HG03457 (cell line): ENCODE results near the gene FERMT2.
"Not testable (repeated sequence)": the region's sequence is repeated elsewhere in the genome, so short reads cannot be mapped to it uniquely, and the experiment has no call there.

Source experiments
- ATAC-seq: cut with Tn5 transposase; IDR thresholded peaks from one replicate; pipeline ENCODE4 v1.9.1; 2021; ENCODE audit warnings: moderate number of reproducible peaks; ENCODE audit not compliant: unreplicated experiment

FERMT2 gene

DNA sequence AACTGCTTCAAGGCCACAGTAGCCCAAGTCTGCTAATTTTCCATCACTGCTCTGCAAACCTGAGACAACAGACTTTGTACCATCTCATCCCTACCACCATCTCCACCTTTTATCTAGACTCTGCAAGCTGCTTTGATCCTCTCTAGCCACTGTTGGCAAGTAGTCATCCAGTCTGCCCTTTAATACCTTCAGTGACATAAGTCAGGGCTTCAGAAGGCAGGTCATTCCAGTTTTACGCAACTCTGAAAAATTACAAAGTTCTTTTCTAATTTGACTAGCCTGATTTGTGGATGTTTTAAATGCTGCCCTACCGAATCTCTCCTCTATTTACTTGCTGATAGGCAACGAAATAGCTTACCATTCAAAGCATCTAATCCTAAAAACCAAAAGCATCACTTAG is 2.8 kb downstream of the FERMT2 start:
- no peak for ATAC-seq

GRCh38 chr14:52944254-52944653 is 6.6 kb downstream of the FERMT2 start:
- no peak for ATAC-seq

DNA sequence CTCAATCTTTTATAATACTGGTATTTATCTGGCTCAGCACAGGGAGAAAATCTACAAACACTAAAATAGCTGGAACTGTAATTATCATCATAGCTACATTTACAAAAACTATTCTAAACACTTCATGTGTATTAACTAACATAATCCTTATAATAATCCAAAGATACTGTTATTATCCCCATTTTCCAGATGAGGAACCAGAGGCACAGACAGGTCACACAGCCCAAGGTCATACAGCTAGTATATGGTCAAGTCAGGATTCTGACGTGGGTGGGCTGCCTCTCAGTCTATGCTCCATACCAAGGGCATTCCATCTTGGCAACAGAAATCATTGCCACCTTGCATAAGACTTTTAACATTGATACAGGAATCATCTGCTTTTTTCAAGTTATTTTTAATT is 11.4 kb downstream of the FERMT2 start:
- ATAC-seq = no peak

DNA sequence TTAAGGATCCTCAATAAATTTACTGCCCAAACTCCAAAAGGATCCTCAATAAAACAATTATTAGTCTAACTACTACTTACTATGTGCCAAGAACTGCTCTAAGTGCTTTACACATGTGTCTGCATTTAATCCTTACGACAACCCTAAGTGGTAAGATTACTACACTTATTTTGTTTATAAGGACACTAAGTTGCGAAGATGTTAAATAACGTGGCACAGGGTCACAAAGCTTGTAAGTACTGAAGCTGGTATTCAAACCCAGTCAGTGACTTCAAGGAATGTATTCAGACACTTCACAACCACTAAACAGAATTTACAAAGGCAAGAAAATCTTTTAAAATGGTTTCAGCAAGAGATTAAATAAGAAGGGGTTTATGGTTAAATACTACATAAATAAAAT is 13.0 kb downstream of the FERMT2 start:
- ATAC-seq = no peak

DNA sequence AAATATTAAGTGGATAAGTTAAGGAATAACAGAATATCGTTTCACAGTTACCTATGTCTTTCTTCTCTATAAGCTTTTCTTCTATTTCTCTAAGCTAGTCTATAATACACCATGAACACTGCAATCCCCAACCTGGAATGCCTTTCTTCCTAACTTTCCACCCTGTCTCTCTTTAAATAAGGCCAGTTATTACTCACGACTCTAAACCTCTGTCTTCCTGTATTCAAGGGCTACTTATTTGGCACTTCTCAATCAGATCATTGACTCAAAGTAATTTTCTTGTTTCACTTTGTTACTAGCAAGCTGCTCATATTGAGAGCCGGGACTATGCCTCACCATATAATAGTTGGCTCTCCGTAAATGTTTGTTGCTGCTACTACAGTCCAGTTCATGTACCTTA is 13.5 kb downstream of the FERMT2 start:
- ATAC-seq = no peak

- no peak for ATAC-seq
Measured at GRCh38 chr14:52936437-52936836, 14.4 kb downstream of the FERMT2 start.

DNA sequence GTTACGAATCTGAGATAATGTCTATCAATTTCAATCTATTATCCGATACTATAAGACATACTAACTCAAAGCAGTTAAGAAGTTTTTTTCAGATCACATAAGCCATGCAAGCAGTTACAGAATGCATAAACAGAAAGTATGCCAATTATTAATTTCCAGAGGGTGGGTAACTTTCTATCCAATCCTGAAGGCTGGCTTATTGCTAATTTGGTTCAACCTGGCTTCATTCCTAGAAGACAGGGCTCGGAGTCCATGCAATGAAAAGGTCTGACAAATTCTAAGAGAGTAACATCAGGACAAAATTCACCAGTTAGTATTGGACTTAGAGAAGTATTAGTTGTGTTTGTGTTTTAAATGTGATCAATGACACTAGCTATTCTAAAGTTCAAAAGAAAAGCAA is 15.0 kb downstream of the FERMT2 start:
- ATAC-seq = no peak

GRCh38 chr14:52934762-52935161 is 16.1 kb downstream of the FERMT2 start:
- no peak for ATAC-seq

DNA sequence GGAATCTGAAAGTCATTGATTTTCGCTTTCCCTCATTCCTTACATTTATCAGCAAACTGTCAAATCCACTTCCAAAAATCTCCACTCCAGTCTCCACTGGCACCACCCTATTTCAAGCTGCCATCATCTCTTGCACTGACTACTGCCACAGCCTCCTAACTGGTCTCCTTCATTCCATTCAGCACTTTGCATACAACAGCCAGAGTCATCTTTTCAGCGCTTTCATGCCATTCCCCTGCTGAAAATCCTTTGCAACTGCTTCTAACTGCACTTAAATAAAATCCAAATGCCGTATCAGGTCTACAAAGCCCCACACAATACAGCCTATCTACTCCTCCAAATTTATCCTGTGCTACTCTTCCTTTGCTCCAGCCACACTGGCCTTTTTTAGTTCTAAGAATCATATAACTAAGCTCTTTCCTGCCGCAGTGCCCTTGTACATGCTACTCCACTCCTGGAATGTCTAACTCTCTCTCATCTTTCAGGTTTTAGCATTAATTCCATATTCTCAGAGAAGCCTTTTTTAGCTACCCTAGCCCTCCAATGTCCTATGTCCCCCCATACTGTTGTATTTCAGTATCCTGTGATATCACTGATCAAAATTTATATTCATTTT is 21.6 kb downstream of the FERMT2 start:
- no peak for ATAC-seq

GRCh38 chr14:52926953-52927352 is 23.9 kb downstream of the FERMT2 start:
- no peak for ATAC-seq

DNA sequence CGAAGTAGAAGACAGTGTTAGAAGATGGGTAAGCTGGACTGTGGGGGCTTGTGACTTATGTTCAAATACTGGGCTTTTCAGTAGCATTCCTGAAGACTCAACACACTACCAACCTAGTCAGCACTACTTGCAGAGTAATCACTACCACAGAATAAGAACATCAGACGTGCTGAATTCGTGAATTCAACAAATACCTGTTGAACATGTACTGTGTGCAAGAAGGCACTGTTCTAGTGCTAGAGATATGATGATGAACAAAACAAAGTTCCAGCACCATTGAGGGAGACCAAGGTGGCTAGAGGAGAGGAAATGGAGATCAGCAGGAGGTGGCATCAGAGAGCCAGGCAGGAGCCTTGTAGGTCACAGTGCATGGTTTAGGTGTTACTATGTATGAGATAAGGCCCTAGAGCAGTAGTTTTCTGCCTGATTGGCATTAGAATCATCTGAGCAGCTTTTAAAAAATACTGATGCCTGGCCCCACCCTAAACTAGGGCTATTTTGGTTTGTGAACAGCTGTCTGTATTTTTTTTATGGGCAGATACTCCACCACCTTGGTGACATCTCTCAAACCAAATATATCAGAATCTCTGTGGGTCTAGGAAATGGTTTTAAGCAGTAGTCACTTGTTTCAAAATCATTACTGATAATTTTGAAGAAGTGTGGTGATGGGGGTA is 26.8 kb downstream of the FERMT2 start:
- no peak for ATAC-seq

GRCh38 chr14:52922656-52923055 is 28.2 kb downstream of the FERMT2 start:
- no peak for ATAC-seq

DNA sequence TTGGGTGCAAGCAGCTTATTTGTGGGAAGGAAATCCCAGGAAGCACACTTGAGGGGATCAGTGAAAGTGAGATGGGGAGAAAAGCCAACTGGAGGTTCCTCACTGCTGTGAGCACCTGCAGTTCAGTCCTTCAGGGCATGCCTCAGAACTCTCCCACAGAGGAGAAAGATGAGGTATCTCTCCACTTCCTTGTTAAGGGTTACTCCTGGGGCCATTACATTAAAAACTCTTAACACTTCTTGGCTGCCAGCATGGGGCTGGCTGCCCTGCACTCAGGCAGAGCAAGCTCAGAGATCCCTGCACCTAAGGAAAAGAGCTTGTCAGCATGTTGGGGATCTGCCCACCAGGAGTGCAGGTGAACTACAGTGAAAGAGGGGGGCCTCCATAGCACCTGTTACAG is 28.8 kb downstream of the FERMT2 start:
- no peak for ATAC-seq

- ATAC-seq = not testable (repeated sequence)
Measured at GRCh38 chr14:52920411-52920810, 30.4 kb downstream of the FERMT2 start.

- ATAC-seq = no peak
Measured at GRCh38 chr14:52919971-52920370, 30.9 kb downstream of the FERMT2 start.

- no peak for ATAC-seq
Measured at GRCh38 chr14:52918486-52918885, 32.4 kb downstream of the FERMT2 start.

DNA sequence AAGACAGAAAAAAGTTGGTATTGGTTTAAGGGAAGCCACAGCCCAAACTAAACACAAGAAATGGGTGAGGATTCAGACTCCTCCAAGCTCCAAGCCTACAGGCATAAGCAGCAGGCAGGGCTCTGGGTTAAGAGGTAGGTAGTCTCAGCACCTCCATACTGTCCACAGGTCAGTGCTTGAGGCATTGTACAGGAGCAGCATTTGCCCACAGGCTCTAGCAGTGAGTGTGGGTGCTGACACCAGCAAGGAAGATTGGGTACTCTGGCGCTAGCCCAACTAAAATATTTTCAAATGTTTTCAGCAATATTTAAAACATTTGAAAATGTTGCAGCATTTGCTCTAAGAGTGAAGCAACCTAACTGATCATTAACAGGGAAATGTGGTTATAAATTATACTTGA is 33.1 kb downstream of the FERMT2 start:
- no peak for ATAC-seq

DNA sequence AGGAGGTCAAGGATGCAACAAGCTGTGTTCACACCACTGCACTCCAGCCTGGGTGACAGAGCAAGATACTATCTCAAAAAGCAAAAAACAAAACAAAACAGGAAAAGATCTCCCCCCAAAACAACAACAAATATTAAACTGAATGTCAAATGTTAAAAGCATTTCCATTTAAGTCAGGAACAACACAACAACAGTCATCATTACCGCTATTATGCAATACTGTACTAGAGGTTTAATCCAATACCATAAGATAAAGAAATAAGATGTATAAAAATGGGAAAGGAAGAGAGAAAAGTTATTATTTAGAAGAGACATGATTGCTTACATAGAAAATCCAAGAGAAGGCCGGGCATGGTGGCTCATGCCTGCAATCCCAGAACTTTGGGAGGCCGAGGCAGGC is 36.6 kb downstream of the FERMT2 start:
- no peak for ATAC-seq

- ATAC-seq = no peak
Measured at GRCh38 chr14:52913271-52913670, 37.6 kb downstream of the FERMT2 start.

DNA sequence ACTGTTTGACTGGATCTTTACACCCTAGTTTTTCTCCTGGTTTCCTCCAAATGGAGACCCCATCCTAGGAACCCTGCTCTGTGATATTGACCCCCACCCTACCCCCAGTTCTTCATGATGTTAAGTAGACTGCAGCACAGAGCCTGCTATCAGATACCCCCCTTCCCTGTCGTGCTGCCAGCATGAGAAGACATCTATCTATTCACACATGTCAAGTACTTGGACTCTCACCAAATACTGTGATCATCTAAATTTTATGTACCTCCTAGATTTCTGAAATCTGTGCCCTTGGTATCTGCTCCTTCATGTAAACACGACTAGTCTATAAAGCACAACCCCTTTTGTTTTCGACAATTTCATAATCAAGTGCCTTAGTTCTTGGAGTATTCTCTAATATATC is 38.9 kb downstream of the FERMT2 start:
- ATAC-seq = no peak

DNA sequence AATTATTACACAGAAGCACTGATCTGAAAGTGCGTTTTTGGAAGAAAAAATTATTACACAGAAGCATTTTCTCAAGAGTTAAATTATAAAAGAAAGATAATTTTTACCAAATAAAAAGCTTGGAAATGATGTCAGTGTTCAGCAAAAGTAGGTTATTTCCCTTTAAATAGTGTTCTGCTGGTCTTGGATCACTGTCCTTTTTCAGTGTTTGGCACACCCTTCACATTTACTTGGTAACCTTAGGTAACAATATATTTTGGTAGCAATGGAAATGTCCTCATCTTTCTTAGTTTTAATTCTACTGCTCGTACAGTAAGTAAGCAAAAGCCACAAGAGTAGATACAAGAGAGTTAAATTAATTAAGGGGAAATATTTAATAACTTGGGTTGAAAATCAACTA is 40.3 kb downstream of the FERMT2 start:
- no peak for ATAC-seq

GRCh38 chr14:52907949-52908348 is 42.9 kb downstream of the FERMT2 start:
- ATAC-seq = no peak

GRCh38 chr14:52906141-52906601 is 44.7 kb downstream of the FERMT2 start:
- no peak for ATAC-seq
